ENCODE results near the gene RASA4. TPM values are rescaled to one million over a fixed set of nuclear protein-coding genes. Genes with fewer than 3 reads are reported as not detected.
"Not testable (repeated sequence)": the region's sequence is repeated elsewhere in the genome, so short reads cannot be mapped to it uniquely, and the experiment has no call there.

The RASA4 gene
- total and polyA plus RNA-seq, 4 donors: 30.9 to 131 (median 56.7) TPM

GRCh38 chr7:102611013-102611674 is 5.4 kb downstream of the RASA4 start:
- not testable (repeated sequence) for DNase-seq (ENCODE audit: low read depth in 4 of 6, low spot score in 6 of 6); H3K36me3 ChIP-seq (ENCODE audit: control insufficient read depth, insufficient read depth, low read length); H3K27ac ChIP-seq (ENCODE audit: low read depth, low read length); H3K27me3 ChIP-seq (ENCODE audit: control insufficient read depth, insufficient read depth, low read length); H3K4me1 ChIP-seq (ENCODE audit: control insufficient read depth, insufficient read depth, low read length); H3K4me3 ChIP-seq (ENCODE audit: low read depth, low read length); H3K9me3 ChIP-seq (ENCODE audit: control insufficient read depth, insufficient read depth, low read length)
- WGBS (ENCODE audit: insufficient coverage): no CpG with 5 or more reads among the region's 30 CpGs

- not testable (repeated sequence) for H3K27me3 ChIP-seq (ENCODE audit: control insufficient read depth, insufficient read depth, low read length); H3K9me3 ChIP-seq (ENCODE audit: control insufficient read depth, insufficient read depth, low read length); H3K4me1 ChIP-seq (ENCODE audit: control insufficient read depth, insufficient read depth, low read length); DNase-seq (ENCODE audit: low read depth in 4 of 6, low spot score in 6 of 6); H3K36me3 ChIP-seq (ENCODE audit: control insufficient read depth, insufficient read depth, low read length); H3K4me3 ChIP-seq (ENCODE audit: low read depth, low read length); H3K27ac ChIP-seq (ENCODE audit: low read depth, low read length)
- no CpG with 5 or more reads among the region's 7 CpGs for WGBS (ENCODE audit: insufficient coverage)
Observed at GRCh38 chr7:102610441-102610840, 6.1 kb downstream of the RASA4 start.

- H3K36me3 ChIP-seq (ENCODE audit: control insufficient read depth, insufficient read depth, low read length); H3K4me3 ChIP-seq (ENCODE audit: low read depth, low read length); H3K27ac ChIP-seq (ENCODE audit: low read depth, low read length); DNase-seq (ENCODE audit: low read depth in 4 of 6, low spot score in 6 of 6); H3K27me3 ChIP-seq (ENCODE audit: control insufficient read depth, insufficient read depth, low read length); H3K9me3 ChIP-seq (ENCODE audit: control insufficient read depth, insufficient read depth, low read length); H3K4me1 ChIP-seq (ENCODE audit: control insufficient read depth, insufficient read depth, low read length): not testable (repeated sequence)
- no CpG with 5 or more reads among the region's 10 CpGs for WGBS (ENCODE audit: insufficient coverage)
Observed at GRCh38 chr7:102609734-102610133, 6.8 kb downstream of the RASA4 start.

GRCh38 chr7:102606848-102607247 is 9.7 kb downstream of the RASA4 start:
- H3K36me3 ChIP-seq (ENCODE audit: control insufficient read depth, insufficient read depth, low read length); DNase-seq (ENCODE audit: low read depth in 4 of 6, low spot score in 6 of 6); H3K9me3 ChIP-seq (ENCODE audit: control insufficient read depth, insufficient read depth, low read length); H3K27ac ChIP-seq (ENCODE audit: low read depth, low read length); H3K4me1 ChIP-seq (ENCODE audit: control insufficient read depth, insufficient read depth, low read length); H3K4me3 ChIP-seq (ENCODE audit: low read depth, low read length); H3K27me3 ChIP-seq (ENCODE audit: control insufficient read depth, insufficient read depth, low read length): not testable (repeated sequence)
- WGBS (ENCODE audit: insufficient coverage): no CpG with 5 or more reads among the region's 5 CpGs

GRCh38 chr7:102604431-102605145 is 12.0 kb downstream of the RASA4 start:
- H3K36me3 ChIP-seq (ENCODE audit: control insufficient read depth, insufficient read depth, low read length); H3K4me1 ChIP-seq (ENCODE audit: control insufficient read depth, insufficient read depth, low read length); DNase-seq (ENCODE audit: low read depth in 4 of 6, low spot score in 6 of 6); H3K4me3 ChIP-seq (ENCODE audit: low read depth, low read length); H3K27ac ChIP-seq (ENCODE audit: low read depth, low read length); H3K9me3 ChIP-seq (ENCODE audit: control insufficient read depth, insufficient read depth, low read length); H3K27me3 ChIP-seq (ENCODE audit: control insufficient read depth, insufficient read depth, low read length): not testable (repeated sequence)
- WGBS (ENCODE audit: insufficient coverage): no CpG with 5 or more reads among the region's 19 CpGs

GRCh38 chr7:102602317-102602716 is 14.2 kb downstream of the RASA4 start:
- not testable (repeated sequence) for H3K36me3 ChIP-seq (ENCODE audit: control insufficient read depth, insufficient read depth, low read length); H3K4me3 ChIP-seq (ENCODE audit: low read depth, low read length); H3K9me3 ChIP-seq (ENCODE audit: control insufficient read depth, insufficient read depth, low read length); DNase-seq (ENCODE audit: low read depth in 4 of 6, low spot score in 6 of 6); H3K27ac ChIP-seq (ENCODE audit: low read depth, low read length); H3K4me1 ChIP-seq (ENCODE audit: control insufficient read depth, insufficient read depth, low read length); H3K27me3 ChIP-seq (ENCODE audit: control insufficient read depth, insufficient read depth, low read length)
- no CpG with 5 or more reads among the region's 12 CpGs for WGBS (ENCODE audit: insufficient coverage)

- not testable (repeated sequence) for H3K36me3 ChIP-seq (ENCODE audit: control insufficient read depth, insufficient read depth, low read length); DNase-seq (ENCODE audit: low read depth in 4 of 6, low spot score in 6 of 6); H3K27me3 ChIP-seq (ENCODE audit: control insufficient read depth, insufficient read depth, low read length); H3K27ac ChIP-seq (ENCODE audit: low read depth, low read length); H3K9me3 ChIP-seq (ENCODE audit: control insufficient read depth, insufficient read depth, low read length); H3K4me3 ChIP-seq (ENCODE audit: low read depth, low read length); H3K4me1 ChIP-seq (ENCODE audit: control insufficient read depth, insufficient read depth, low read length)
- no CpG with 5 or more reads among the region's 9 CpGs for WGBS (ENCODE audit: insufficient coverage)
Observed at GRCh38 chr7:102599699-102600098, 16.9 kb downstream of the RASA4 start.

GRCh38 chr7:102596036-102596435 is 20.5 kb downstream of the RASA4 start:
- not testable (repeated sequence) for H3K4me3 ChIP-seq (ENCODE audit: low read depth, low read length); H3K36me3 ChIP-seq (ENCODE audit: control insufficient read depth, insufficient read depth, low read length); DNase-seq (ENCODE audit: low read depth in 4 of 6, low spot score in 6 of 6); H3K27ac ChIP-seq (ENCODE audit: low read depth, low read length); H3K4me1 ChIP-seq (ENCODE audit: control insufficient read depth, insufficient read depth, low read length); H3K27me3 ChIP-seq (ENCODE audit: control insufficient read depth, insufficient read depth, low read length); H3K9me3 ChIP-seq (ENCODE audit: control insufficient read depth, insufficient read depth, low read length)
- WGBS (ENCODE audit: insufficient coverage): no CpG with 5 or more reads among the region's 10 CpGs

- DNase-seq (ENCODE audit: low read depth in 4 of 6, low spot score in 6 of 6); H3K4me3 ChIP-seq (ENCODE audit: low read depth, low read length); H3K27me3 ChIP-seq (ENCODE audit: control insufficient read depth, insufficient read depth, low read length); H3K9me3 ChIP-seq (ENCODE audit: control insufficient read depth, insufficient read depth, low read length); H3K4me1 ChIP-seq (ENCODE audit: control insufficient read depth, insufficient read depth, low read length); H3K27ac ChIP-seq (ENCODE audit: low read depth, low read length); H3K36me3 ChIP-seq (ENCODE audit: control insufficient read depth, insufficient read depth, low read length): not testable (repeated sequence)
- no CpG with 5 or more reads among the region's 68 CpGs for WGBS (ENCODE audit: insufficient coverage)
Observed at GRCh38 chr7:102593637-102594334, 22.8 kb downstream of the RASA4 start.
